ENCODE measurements around the gene LRRC37B. TPM values are rescaled to one million over a fixed set of nuclear protein-coding genes. Genes with fewer than 3 reads are reported as not detected.
A peak's percentile ranks its signal among the peaks of the same experiment; 100 is the strongest.
"Not testable (repeated sequence)": the region's sequence is repeated elsewhere in the genome, so short reads cannot be mapped to it uniquely, and the experiment has no call there.

The LRRC37B gene
- total RNA-seq: 8.3 and 10.4 TPM in 2 replicates

- peak; percentile 27 for DNase-seq (ENCODE audit: low read depth, low spot score)
These were observed at the start of gene LRRC37B for GRCh38 chr17:32006957-32007462. Gene LRRC37B, plus strand, starts transcription at chr17:32007383. Its CDS starts 14,010 bp downstream, at chr17:32021393.

GRCh38 chr17:31964131-31964530, 43.1 kb upstream of the LRRC37B start:
- not testable (repeated sequence) for DNase-seq (ENCODE audit: low read depth, low spot score)

- DNase-seq (ENCODE audit: low read depth, low spot score): no peak
These were observed 39.5 kb upstream of the LRRC37B start for GRCh38 chr17:31967648-31968047.

- DNase-seq (ENCODE audit: low read depth, low spot score): not testable (repeated sequence)
These were observed 36.8 kb upstream of the LRRC37B start for GRCh38 chr17:31970416-31970815.

- not testable (repeated sequence) for DNase-seq (ENCODE audit: low read depth, low spot score)
These were observed 32.7 kb upstream of the LRRC37B start for GRCh38 chr17:31974269-31975071.

- DNase-seq (ENCODE audit: low read depth, low spot score): not testable (repeated sequence)
These were observed 31.8 kb upstream of the LRRC37B start for GRCh38 chr17:31975391-31975790.

GRCh38 chr17:31991821-31992220, 15.4 kb upstream of the LRRC37B start:
- not testable (repeated sequence) for DNase-seq (ENCODE audit: low read depth, low spot score)

GRCh38 chr17:31997005-31997404, 10.2 kb upstream of the LRRC37B start:
- DNase-seq (ENCODE audit: low read depth, low spot score): no peak

- DNase-seq (ENCODE audit: low read depth, low spot score): no peak
These were observed 498 bp downstream of the LRRC37B start for GRCh38 chr17:32007463-32008298.

GRCh38 chr17:32009262-32009542, 2.0 kb downstream of the LRRC37B start:
- no peak for DNase-seq (ENCODE audit: low read depth, low spot score)

GRCh38 chr17:32010114-32010513, 2.9 kb downstream of the LRRC37B start:
- no peak for DNase-seq (ENCODE audit: low read depth, low spot score)

GRCh38 chr17:32015245-32016013, 8.2 kb downstream of the LRRC37B start:
- DNase-seq (ENCODE audit: low read depth, low spot score): no peak

- no peak for DNase-seq (ENCODE audit: low read depth, low spot score)
These were observed 9.0 kb downstream of the LRRC37B start for GRCh38 chr17:32016231-32016630.

- no peak for DNase-seq (ENCODE audit: low read depth, low spot score)
These were observed 12.0 kb downstream of the LRRC37B start for GRCh38 chr17:32019228-32019627.

GRCh38 chr17:32020943-32021614, 13.9 kb downstream of the LRRC37B start:
- DNase-seq (ENCODE audit: low read depth, low spot score): no peak

- no peak for DNase-seq (ENCODE audit: low read depth, low spot score)
These were observed 14.4 kb downstream of the LRRC37B start for GRCh38 chr17:32021615-32021955.

- DNase-seq (ENCODE audit: low read depth, low spot score): not testable (repeated sequence)
These were observed 15.4 kb downstream of the LRRC37B start for GRCh38 chr17:32022554-32022953.

- not testable (repeated sequence) for DNase-seq (ENCODE audit: low read depth, low spot score)
These were observed 20.1 kb downstream of the LRRC37B start for GRCh38 chr17:32027271-32027670.

GRCh38 chr17:32033223-32033622, 26.0 kb downstream of the LRRC37B start:
- DNase-seq (ENCODE audit: low read depth, low spot score): no peak

GRCh38 chr17:32033812-32034211, 26.6 kb downstream of the LRRC37B start:
- DNase-seq (ENCODE audit: low read depth, low spot score): not testable (repeated sequence)

GRCh38 chr17:32040246-32040645, 33.1 kb downstream of the LRRC37B start:
- DNase-seq (ENCODE audit: low read depth, low spot score): not testable (repeated sequence)
